SJSA1 (cell line): ENCODE data around the gene IPO13. TPM values are rescaled to one million over a fixed set of nuclear protein-coding genes. Genes with fewer than 3 reads are reported as not detected.

Experiments used
- DNase-seq, 2 experiments: peaks; one replicate each; pipeline ENCODE4 v3.0.0-alpha.2; 2015 to 2020; ENCODE audit warnings: low spot score in 2 of 2, low read depth in 1 of 2
- H3K27ac ChIP-seq: fragments of 250-450 bp; sonication (Bioruptor Pico); 2 replicates; pipeline ENCODE4 v1.5.1; 2020; ENCODE audit warnings: mild to moderate bottlenecking, moderate library complexity
- H3K27me3 ChIP-seq: fragments of 250-450 bp; sonication (Bioruptor Pico); replicated peaks from 2 replicates; pipeline ENCODE4 v1.5.1; 2020; ENCODE audit warnings: mild to moderate bottlenecking, moderate library complexity
- H3K36me3 ChIP-seq: fragments of 250-450 bp; sonication (Bioruptor Pico); 2 replicates; pipeline ENCODE4 v1.5.1; 2020; ENCODE audit warnings: mild to moderate bottlenecking
- H3K4me1 ChIP-seq: fragments of 250-450 bp; sonication (Bioruptor Pico); replicated peaks from 2 replicates; pipeline ENCODE4 v1.6.1; 2021; ENCODE audit warnings: mild to moderate bottlenecking
- H3K4me3 ChIP-seq: fragments of 250-450 bp; sonication (Bioruptor Pico); 2 replicates; pipeline ENCODE4 v1.5.1; 2020; ENCODE audit warnings: mild to moderate bottlenecking
- H3K9me3 ChIP-seq: fragments of 250-450 bp; sonication (Bioruptor Pico); replicated peaks from 2 replicates; pipeline ENCODE4 v1.5.1; 2020; ENCODE audit warnings: mild to moderate bottlenecking
- total RNA-seq: library from RNA; depleted of rRNA; stranded (reverse); fragments of >200 nt; shearing (Covaris generic); gene quantifications from 2 replicates; pipeline ENCODE4 v1.2.3, GENCODE V29; 2014

The IPO13 gene
- total RNA-seq, 1 experiment from 2014 or later: 25.8 TPM

DNA sequence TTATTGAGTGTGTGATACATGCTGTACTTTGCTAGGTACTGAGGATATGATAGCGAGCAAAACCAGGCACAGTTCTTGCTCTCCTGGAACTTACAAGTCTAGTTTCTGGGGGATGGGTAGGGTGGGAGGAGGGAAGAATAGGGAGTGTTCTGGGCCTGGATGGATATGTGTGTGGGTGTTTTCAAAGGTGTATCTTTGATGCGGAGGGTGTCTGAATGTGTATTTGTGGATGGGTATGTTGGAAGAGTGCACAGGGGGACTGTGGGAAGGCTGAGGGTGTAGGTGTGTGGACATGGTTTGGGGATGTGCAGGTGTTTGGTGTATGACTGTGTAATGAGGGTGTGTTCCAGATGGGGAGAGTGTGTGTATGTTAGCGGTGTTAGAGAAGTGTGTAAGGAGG, 18.6 kb downstream of the IPO13 start:
- H3K4me1 ChIP-seq: no peaks in the 10 kb centered on the region; the same call in 1 of the 2 replicates
- no peaks in the 10 kb centered on the region for H3K9me3 ChIP-seq
- no peaks in the 10 kb centered on the region for H3K27me3 ChIP-seq
- peaks cover 21% of the 10 kb centered on the region for H3K36me3 ChIP-seq
- no peak overlapping the region for H3K4me3 ChIP-seq
- DNase-seq: no peak
- no peak overlapping the region for H3K27ac ChIP-seq

DNA sequence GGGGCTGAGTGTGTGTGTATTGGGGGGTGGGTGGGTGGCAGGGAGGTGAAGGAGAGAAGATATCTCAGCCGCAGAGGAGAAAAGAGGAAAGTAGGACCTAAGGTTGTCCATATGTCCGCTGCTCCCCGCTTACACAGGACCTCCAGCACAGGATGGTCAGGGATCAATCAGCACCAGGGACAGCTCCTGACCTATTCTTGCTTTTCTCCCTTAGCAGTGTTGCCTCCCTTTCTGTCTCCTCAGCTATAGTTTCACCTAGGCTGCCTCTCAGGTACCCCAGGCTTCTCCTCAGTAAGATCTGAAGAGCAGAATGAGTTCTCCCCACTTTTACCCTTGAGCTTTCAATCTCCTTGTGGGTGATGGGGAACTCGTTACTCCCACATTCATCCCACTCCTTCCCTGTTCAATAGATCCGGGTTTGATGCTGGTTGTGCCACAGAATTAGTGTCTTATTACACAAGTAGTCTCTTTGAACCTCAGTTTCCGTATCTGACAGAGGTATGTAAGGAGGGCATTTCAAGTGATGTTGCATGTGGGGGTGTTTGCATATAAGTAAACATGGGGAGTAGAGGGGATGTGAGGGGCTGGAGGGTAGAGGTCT, 21.7 kb downstream of the IPO13 start:
- H3K27ac ChIP-seq: no peak overlapping the region
- peaks cover 6% of the 10 kb centered on the region for H3K4me1 ChIP-seq
- no peaks in the 10 kb centered on the region for H3K9me3 ChIP-seq
- H3K36me3 ChIP-seq: peaks cover 29% of the 10 kb centered on the region
- DNase-seq: peak in 1 of 2 experiments; percentile 4
- no peaks in the 10 kb centered on the region for H3K27me3 ChIP-seq
- no peak overlapping the region for H3K4me3 ChIP-seq

GRCh38 chr1:43969416-43969745, 22.6 kb downstream of the IPO13 start:
- H3K4me3 ChIP-seq: no peak overlapping the region
- H3K27ac ChIP-seq: no peak overlapping the region
- H3K36me3 ChIP-seq: peaks cover 29% of the 10 kb centered on the region
- H3K27me3 ChIP-seq: no peaks in the 10 kb centered on the region
- H3K4me1 ChIP-seq: peaks cover 11% of the 10 kb centered on the region
- no peak for DNase-seq
- H3K9me3 ChIP-seq: no peaks in the 10 kb centered on the region

- Histone ChIP-seq H3K27me3 (no peaks in the 10 kb centered on the region), H3K27ac (no peak within 1 kb of the TSS), H3K4me1 (peaks cover 13% of the 10 kb centered on the region), H3K9me3 (no peaks in the 10 kb centered on the region), H3K4me3 (peak within 1 kb of the TSS; percentile 61), H3K36me3 (peaks cover 31% of the 10 kb centered on the region)
- peak; percentile 83 to 98 for DNase-seq
These were observed 23.2 kb downstream of the IPO13 start, which contains the start of gene DPH2 for GRCh38 chr1:43969746-43970466. DPH2 (plus strand) TSS chr1:43970010; CDS start chr1:43970176, 166 bp downstream.

DNA sequence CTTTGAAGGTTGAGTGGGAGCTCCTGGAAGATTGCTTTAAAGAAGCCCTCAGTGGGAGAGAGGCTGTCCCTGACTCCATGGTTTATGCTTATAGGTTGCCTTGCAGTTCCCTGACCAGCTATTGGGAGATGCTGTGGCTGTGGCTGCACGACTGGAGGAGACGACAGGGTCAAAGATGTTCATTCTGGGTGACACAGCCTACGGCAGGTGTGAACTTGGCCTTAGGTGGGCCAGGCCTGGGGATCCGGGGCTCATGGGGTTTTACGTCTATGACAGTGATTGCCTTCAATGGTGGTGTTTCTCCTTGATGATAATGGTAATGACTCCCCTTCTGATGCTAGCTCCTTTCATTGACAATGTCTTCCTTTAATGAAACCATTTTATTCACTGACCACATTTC, 23.8 kb downstream of the IPO13 start:
- peaks cover 13% of the 10 kb centered on the region for H3K4me1 ChIP-seq
- H3K9me3 ChIP-seq: no peaks in the 10 kb centered on the region
- DNase-seq: no peak
- no peak overlapping the region for H3K27ac ChIP-seq
- no peaks in the 10 kb centered on the region for H3K27me3 ChIP-seq
- peaks cover 35% of the 10 kb centered on the region for H3K36me3 ChIP-seq
- peak overlapping the region; percentile 61 for H3K4me3 ChIP-seq

GRCh38 chr1:43970911-43971310, 24.2 kb downstream of the IPO13 start:
- Histone ChIP-seq H3K4me3 (no peak overlapping the region), H3K36me3 (peaks cover 37% of the 10 kb centered on the region), H3K4me1 (peaks cover 17% of the 10 kb centered on the region), H3K9me3 (no peaks in the 10 kb centered on the region), H3K27me3 (no peaks in the 10 kb centered on the region), H3K27ac (no peak overlapping the region)
- DNase-seq: no peak

DNA sequence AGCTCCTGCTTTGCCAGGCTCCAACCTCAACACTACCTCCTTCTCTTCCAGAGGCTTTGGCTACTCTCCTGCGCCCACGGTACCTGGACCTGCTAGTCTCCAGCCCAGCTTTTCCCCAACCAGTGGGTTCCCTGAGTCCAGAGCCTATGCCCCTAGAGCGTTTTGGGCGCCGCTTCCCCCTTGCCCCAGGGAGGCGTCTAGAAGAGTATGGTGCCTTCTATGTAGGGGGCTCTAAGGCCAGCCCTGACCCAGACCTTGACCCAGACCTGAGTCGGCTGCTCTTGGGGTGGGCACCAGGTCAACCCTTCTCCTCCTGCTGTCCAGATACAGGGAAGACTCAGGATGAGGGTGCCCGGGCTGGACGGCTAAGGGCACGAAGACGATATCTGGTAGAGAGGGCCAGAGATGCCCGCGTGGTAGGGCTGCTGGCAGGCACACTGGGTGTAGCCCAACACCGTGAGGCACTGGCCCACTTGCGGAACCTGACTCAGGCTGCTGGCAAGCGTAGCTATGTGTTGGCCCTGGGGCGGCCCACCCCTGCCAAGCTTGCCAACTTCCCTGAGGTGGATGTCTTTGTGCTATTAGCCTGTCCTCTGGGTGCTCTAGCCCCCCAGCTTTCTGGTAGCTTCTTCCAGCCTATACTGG, 24.7 kb downstream of the IPO13 start:
- H3K4me3 ChIP-seq: no peak overlapping the region
- no peaks in the 10 kb centered on the region for H3K9me3 ChIP-seq
- no peak overlapping the region for H3K27ac ChIP-seq
- no peak for DNase-seq
- H3K4me1 ChIP-seq: peaks cover 23% of the 10 kb centered on the region
- peaks cover 42% of the 10 kb centered on the region for H3K36me3 ChIP-seq
- H3K27me3 ChIP-seq: no peaks in the 10 kb centered on the region

DNA sequence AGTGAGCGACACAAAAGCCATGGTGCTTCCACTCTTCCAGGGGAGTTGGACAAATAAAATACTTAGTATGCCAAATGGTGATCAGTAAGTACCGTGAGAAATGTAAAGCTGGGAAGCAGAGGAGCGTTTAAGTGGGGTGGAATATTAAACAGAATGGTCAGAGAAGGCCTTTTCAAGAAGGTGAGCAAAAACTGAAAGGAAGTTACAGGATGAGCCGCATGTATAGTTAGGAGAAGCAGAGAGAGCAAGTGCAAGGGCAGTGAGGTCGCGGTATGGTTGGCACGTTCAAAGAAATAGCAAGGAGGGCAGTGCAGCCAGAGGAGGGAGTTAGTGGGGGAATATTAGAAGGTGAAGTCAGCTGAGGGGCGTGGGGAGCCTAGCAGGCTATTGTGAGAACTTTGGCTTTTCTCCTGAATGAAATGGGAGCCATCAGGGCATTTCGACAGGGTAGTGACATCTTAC, 27.3 kb downstream of the IPO13 start:
- no peak for DNase-seq

GRCh38 chr1:43974443-43975248, 27.9 kb downstream of the IPO13 start, which contains the start of gene ATP6V0B:
ATP6V0B (plus strand) TSS chr1:43974960; CDS start chr1:43975041, 81 bp downstream.
- Histone ChIP-seq H3K36me3 (peaks cover 59% of the 10 kb centered on the region), H3K27ac (peak within 1 kb of the TSS; percentile 57), H3K4me3 (peak within 1 kb of the TSS; percentile 88), H3K9me3 (no peaks in the 10 kb centered on the region), H3K4me1 (peaks cover 42% of the 10 kb centered on the region), H3K27me3 (no peaks in the 10 kb centered on the region)
- peak; percentile 87 to 96 for DNase-seq

More for the DNA sequence above, 27.3 kb downstream of the IPO13 start:
- Histone ChIP-seq H3K4me1 (peaks cover 42% of the 10 kb centered on the region), H3K27ac (no peak overlapping the region), H3K4me3 (peak overlapping the region; percentile 88), H3K9me3 (no peaks in the 10 kb centered on the region), H3K27me3 (no peaks in the 10 kb centered on the region), H3K36me3 (peaks cover 59% of the 10 kb centered on the region)

DNA sequence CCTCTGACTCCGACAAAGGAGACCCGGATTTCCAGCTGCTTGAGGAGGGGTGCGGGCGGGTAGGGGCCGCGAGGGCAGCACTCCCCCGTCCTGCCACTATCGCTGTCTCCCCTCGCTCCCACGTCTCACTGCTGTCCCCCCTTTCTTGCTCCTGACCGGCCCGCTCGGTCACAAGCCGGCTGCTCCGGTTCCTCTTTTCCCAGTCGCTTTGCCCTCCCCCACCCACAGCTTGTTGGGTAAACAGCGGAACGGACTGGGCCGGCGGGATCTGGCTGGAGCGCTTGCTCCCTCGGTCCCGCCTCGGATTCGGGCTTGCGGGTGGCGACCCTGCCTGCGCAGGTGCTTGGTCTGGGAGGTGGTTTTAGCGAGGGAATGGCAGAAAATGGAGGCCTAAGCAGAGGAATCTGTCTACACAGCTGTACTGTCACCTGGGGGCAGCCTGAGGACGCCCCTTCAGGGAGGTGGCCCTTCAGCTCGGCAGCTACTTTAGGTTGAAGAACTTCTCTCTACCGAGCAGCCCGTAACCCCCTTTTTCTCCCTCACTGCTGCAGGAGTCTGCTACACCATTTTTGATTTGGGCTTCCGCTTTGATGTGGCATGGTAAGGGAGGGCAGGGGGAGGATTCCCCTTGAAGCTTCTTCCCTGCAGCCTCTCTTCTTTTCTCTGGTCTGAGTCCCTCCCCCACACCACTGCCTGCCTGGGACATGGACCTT, 28.7 kb downstream of the IPO13 start:
- H3K36me3 ChIP-seq: peaks cover 61% of the 10 kb centered on the region
- H3K9me3 ChIP-seq: no peaks in the 10 kb centered on the region
- no peak for DNase-seq
- peak overlapping the region; percentile 57 for H3K27ac ChIP-seq
- H3K4me3 ChIP-seq: peak overlapping the region; percentile 88
- peaks cover 49% of the 10 kb centered on the region for H3K4me1 ChIP-seq
- H3K27me3 ChIP-seq: no peaks in the 10 kb centered on the region

- Histone ChIP-seq H3K4me3 (peak overlapping the region; percentile 88), H3K36me3 (peaks cover 68% of the 10 kb centered on the region), H3K4me1 (peaks cover 46% of the 10 kb centered on the region), H3K9me3 (no peaks in the 10 kb centered on the region), H3K27me3 (no peaks in the 10 kb centered on the region), H3K27ac (no peak overlapping the region)
- DNase-seq: no peak
These were observed 29.3 kb downstream of the IPO13 start for GRCh38 chr1:43976045-43976444.

- Histone ChIP-seq H3K4me3 (no peak overlapping the region), H3K4me1 (peaks cover 46% of the 10 kb centered on the region), H3K27me3 (no peaks in the 10 kb centered on the region), H3K27ac (no peak overlapping the region), H3K36me3 (peaks cover 67% of the 10 kb centered on the region), H3K9me3 (no peaks in the 10 kb centered on the region)
- DNase-seq: no peak
These were observed 30.1 kb downstream of the IPO13 start for GRCh38 chr1:43976890-43977289.
